H1 (cell line): ENCODE data around the gene AP5Z1. TPM values are rescaled to one million over a fixed set of nuclear protein-coding genes. Genes with fewer than 3 reads are reported as not detected.

Experiments used
- BCL11A ChIP-seq, 2 experiments: IDR thresholded peaks; one replicate each; pipeline ENCODE4 v1.6.1; 2011; ENCODE audit warnings: low read depth in 2 of 2, low read length in 2 of 2, mild to moderate bottlenecking in 2 of 2
- CBX8 ChIP-seq: fragments of 300-800, 300-1000 bp; sonication (generic); IDR thresholded peaks from 2 replicates; pipeline ENCODE4 v1.7.1; 2016; ENCODE audit warnings: low read depth, low read length, borderline replicate concordance
- CEBPB ChIP-seq: IDR thresholded peaks from 2 replicates; pipeline ENCODE4 v1.6.1; 2012; ENCODE audit warnings: low read depth, low read length
- CHD2 ChIP-seq: IDR thresholded peaks from 2 replicates; pipeline ENCODE4 v1.6.1; 2012; ENCODE audit warnings: low read length, improper control_type of control experiment
- EZH2 ChIP-seq: fragments of 200-600 bp; sonication (generic); IDR thresholded peaks from 2 replicates; pipeline ENCODE4 v1.7.1; 2012; ENCODE audit warnings: low read depth, mild to moderate bottlenecking, moderate library complexity, low read length, inconsistent platforms; ENCODE audit not compliant: severe bottlenecking
- GABPA ChIP-seq: IDR thresholded peaks from 2 replicates; pipeline ENCODE4 v1.6.1; 2011; ENCODE audit warnings: mild to moderate bottlenecking, low read length, moderate library complexity, borderline replicate concordance; ENCODE audit not compliant: insufficient read depth
- RNF2 ChIP-seq: fragments of 200-900, 300-1000 bp; sonication (generic); IDR thresholded peaks from 2 replicates; pipeline ENCODE4 v1.7.1; 2016; ENCODE audit warnings: borderline replicate concordance, low read depth, mild to moderate bottlenecking, antibody characterized with exemption, low read length; ENCODE audit not compliant: poor library complexity, severe bottlenecking; ENCODE audit errors: missing control alignments
- SP1 ChIP-seq: IDR thresholded peaks from 2 replicates; pipeline ENCODE4 v1.6.1; 2011; ENCODE audit warnings: low read depth, low read length
- TBP ChIP-seq: IDR thresholded peaks from 2 replicates; pipeline ENCODE4 v1.6.1; 2011; ENCODE audit warnings: low read depth, low read length, improper control_type of control experiment
- polyA plus RNA-seq, 7 experiments: library from polyadenylated mRNA; depleted of rRNA in 3 of 7; stranded (reverse) in 5 of 7; unstranded in 2 of 7; fragments of >200 nt in 5 of 7; fragments of 200-250 nt in 2 of 7; gene quantifications; 1 replicate in 5 of 7; 2 replicates in 1 of 7; 4 replicates in 1 of 7; pipeline versions ENCODE4 v1.2.1 to v1.2.3, GENCODE V29; 2011 to 2013; ENCODE audit warnings: missing spikeins in 2 of 7, mixed read lengths in 2 of 7
- total RNA-seq: library from RNA; stranded (reverse); fragmentation: NEBNext Ultra II Directional; extraction: Animal tissue kit (Norgen Biotek cat#: 25700); gene quantifications from 2 replicates; pipeline ENCODE4 v1.2.1, GENCODE V29; 2021

Gene AP5Z1
- total and polyA plus RNA-seq, 2 of the 8 experiments (the other 6 are each of a cell fraction or from before 2014, with no cell fraction given) = 24.0 to 24.7 TPM

DNA sequence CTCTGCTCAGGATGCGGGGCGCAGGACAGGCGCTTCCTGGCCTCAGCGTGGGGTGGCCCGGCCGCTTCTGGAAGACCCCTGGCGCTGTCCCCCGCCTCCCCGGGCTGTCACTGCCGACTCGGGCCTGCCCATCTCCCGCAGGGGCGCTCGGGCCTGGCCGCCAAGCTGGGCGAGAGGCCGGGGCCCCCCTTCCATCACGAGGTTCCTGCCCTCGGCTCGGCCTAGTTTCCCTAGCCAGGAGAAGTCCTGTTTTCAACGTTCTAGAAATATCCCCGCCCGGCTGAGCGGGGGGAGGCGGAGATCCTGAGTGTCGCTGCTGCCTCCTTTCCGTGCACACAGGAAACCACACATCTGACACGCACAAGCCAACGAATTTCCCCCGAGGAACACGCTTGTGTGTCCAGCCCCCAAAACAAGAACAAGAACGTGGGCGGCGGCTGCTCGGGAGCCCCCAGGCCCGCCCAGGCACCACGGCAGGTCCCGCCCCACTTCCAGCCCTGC, 33.7 kb downstream of the AP5Z1 start (continued):
- TF ChIP-seq CHD2 (no peak), CBX8 (no peak), TBP (no peak), CEBPB (no peak), RNF2 (no peak), GABPA (no peak), EZH2 (no peak), BCL11A (IDR thresholded peaks at IDR 0.05; ENCODE audit: low read depth in 2 of 2, low read length in 2 of 2) (no peak), SP1 (no peak)
